ENCODE measurements around the gene POU2F2.

The POU2F2 gene

DNA sequence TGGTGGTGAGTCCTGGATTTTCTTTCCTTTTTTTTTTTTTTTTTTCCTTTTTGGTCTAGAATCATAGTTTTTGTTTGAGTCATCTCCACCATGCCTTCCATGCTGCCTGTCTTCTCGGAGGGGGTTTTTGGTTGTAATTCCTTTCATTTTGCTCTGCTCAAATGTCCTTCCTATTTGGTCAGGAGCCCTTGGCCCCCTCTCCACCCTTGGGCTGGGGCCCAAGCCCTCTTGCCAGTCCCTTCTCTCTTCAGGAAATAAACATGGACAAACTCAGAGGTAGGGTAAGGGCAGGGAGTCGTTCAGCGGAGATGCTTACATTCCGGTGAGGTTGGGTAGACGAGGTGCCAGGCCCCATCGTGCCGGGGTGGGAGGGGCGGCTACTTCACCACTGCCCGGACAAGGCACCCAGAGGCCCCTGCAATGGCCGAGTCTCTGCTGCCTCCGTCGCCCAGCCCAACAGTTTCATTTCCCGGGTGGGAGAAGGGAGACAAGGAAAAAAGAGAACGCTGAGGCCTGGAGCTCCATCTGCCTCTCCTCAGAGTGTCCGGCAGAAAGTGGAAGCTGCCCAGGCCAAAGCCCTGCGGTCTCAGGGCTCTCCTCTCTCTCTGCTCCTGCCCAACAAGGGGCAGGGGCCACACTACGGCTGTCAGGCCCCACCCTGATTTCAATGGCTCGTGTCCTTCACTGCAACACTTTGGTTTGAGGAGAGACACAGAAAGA, 43.6 kb downstream of the POU2F2 start:
- Histone ChIP-seq H3K4me3 (ENCODE audit: low read depth in 1 of 2, low read length in 1 of 2) (no peak overlapping the region), H3K9me3 (no peaks in the 10 kb centered on the region), H3K4me1 (ENCODE audit: control insufficient read depth in 1 of 2, insufficient read depth in 1 of 2, low read depth in 1 of 2, low read length in 1 of 2) (no peaks in the 10 kb centered on the region), H3K36me3 (no peaks in the 10 kb centered on the region), H3K27me3 (no peaks in the 10 kb centered on the region), H3K27ac (no peak overlapping the region)
- TF ChIP-seq, protein P1, sequence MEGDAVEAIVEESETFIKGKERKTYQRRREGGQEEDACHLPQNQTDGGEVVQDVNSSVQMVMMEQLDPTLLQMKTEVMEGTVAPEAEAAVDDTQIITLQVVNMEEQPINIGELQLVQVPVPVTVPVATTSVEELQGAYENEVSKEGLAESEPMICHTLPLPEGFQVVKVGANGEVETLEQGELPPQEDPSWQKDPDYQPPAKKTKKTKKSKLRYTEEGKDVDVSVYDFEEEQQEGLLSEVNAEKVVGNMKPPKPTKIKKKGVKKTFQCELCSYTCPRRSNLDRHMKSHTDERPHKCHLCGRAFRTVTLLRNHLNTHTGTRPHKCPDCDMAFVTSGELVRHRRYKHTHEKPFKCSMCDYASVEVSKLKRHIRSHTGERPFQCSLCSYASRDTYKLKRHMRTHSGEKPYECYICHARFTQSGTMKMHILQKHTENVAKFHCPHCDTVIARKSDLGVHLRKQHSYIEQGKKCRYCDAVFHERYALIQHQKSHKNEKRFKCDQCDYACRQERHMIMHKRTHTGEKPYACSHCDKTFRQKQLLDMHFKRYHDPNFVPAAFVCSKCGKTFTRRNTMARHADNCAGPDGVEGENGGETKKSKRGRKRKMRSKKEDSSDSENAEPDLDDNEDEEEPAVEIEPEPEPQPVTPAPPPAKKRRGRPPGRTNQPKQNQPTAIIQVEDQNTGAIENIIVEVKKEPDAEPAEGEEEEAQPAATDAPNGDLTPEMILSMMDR (IDR thresholded peaks at IDR 0.05) = no peak

DNA sequence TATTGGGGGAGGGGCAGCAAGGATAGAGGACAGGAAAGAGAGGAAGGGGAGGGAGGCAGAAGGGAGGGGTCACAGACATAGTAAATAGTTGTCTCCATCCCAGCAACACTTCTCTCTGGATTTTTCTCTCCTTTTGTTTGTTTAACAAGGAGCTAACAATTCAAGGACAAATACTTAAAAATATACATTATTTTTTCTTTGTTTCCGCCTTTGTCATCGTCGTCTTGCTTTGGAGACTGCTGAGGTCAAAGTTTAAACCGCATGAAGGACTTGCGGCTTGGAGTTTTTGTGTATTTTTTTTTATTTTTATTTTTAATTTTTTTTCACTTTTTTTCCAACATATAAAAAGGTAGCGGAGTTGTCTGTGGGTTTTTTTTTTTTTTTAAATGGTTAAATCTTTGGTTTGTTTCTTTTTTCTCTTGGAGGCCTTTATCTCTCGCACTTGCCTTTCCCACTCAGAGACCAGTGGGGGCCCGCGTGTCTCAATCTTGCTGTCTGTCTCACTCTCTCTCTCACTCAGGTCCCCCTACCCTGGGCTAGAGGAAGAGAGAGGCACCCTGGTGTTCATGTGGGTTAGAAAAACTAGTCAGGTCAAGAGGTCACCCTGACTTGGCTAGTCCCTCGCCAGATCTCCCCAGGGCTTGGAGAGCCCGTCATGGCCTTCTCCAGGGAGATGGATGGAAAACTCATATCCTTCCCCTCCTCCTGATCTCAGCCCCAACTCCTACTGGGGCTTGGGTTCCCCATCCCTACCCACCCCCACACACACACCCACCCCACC, 45.3 kb downstream of the POU2F2 start:
- Histone ChIP-seq H3K4me3 (ENCODE audit: low read depth in 1 of 2, low read length in 1 of 2) (no peak overlapping the region), H3K9me3 (no peaks in the 10 kb centered on the region), H3K27me3 (no peaks in the 10 kb centered on the region), H3K4me1 (ENCODE audit: control insufficient read depth in 1 of 2, insufficient read depth in 1 of 2, low read depth in 1 of 2, low read length in 1 of 2) (no peaks in the 10 kb centered on the region), H3K27ac (no peak overlapping the region), H3K36me3 (peaks cover 3% of the 10 kb centered on the region)
- TF ChIP-seq, protein P1 (IDR thresholded peaks at IDR 0.05) = no peak

DNA sequence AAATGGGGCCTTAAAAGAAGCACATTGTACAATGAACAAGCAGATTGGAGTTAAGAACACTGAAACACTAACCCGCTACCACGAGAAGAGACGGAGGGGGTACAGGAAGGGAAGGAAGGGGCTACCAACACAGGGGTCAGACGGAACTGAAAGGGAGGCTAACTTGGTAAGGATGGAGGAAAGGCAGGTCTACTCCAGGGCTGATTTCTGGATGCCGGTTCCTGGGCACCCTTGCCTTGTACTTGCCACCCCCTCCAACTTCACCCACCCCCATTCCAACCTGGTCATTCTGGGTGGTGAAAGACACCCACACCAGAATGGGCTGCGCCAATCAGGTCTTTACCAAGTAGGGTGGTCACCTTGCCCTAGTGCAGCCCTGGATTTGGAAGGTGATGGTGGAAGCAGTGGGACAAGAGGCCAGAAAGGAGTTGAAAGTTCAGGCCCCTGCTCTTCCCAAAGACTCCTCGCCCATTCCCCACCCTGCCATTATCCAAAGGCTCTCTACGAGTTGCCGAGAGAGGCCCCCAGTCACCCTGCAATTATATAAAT, 46.0 kb downstream of the POU2F2 start:
- H3K36me3 ChIP-seq = peaks cover 10% of the 10 kb centered on the region
- TF ChIP-seq, protein P1 (IDR thresholded peaks at IDR 0.05) = no peak

DNA sequence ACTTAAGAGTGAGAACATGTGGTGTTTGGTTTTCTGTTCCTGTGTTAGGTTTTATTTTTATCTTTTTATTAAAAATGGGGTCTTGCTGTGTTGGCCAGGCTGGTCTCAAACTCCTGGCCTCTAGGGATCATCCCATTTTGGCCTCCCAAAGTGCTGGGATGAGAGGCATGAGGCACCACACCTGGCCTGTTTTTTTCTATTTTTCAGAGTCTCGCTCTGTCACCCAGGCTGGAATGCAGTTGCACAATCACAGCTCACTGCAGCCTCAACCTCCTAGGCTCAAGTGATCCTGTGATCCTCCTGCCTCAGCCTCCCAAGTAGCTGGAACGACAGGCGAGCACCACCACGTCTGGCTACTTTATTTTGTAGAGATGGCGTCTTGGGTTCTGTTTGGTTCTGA, 48.7 kb downstream of the POU2F2 start:
- no peaks in the 10 kb centered on the region for H3K27me3 ChIP-seq
- TF ChIP-seq, protein P1 (IDR thresholded peaks at IDR 0.05) = no peak
- no peaks in the 10 kb centered on the region for H3K4me1 ChIP-seq (ENCODE audit: control insufficient read depth in 1 of 2, insufficient read depth in 1 of 2, low read depth in 1 of 2, low read length in 1 of 2)
- no peak overlapping the region for H3K4me3 ChIP-seq (ENCODE audit: low read depth in 1 of 2, low read length in 1 of 2)
- H3K27ac ChIP-seq = no peak overlapping the region
- no peaks in the 10 kb centered on the region for H3K9me3 ChIP-seq
- peaks cover 37% of the 10 kb centered on the region for H3K36me3 ChIP-seq

More for the DNA sequence above, 46.0 kb downstream of the POU2F2 start:
- Histone ChIP-seq H3K27me3 (no peaks in the 10 kb centered on the region), H3K27ac (no peak overlapping the region), H3K4me1 (ENCODE audit: control insufficient read depth in 1 of 2, insufficient read depth in 1 of 2, low read depth in 1 of 2, low read length in 1 of 2) (no peaks in the 10 kb centered on the region), H3K9me3 (no peaks in the 10 kb centered on the region), H3K4me3 (ENCODE audit: low read depth in 1 of 2, low read length in 1 of 2) (no peak overlapping the region)

DNA sequence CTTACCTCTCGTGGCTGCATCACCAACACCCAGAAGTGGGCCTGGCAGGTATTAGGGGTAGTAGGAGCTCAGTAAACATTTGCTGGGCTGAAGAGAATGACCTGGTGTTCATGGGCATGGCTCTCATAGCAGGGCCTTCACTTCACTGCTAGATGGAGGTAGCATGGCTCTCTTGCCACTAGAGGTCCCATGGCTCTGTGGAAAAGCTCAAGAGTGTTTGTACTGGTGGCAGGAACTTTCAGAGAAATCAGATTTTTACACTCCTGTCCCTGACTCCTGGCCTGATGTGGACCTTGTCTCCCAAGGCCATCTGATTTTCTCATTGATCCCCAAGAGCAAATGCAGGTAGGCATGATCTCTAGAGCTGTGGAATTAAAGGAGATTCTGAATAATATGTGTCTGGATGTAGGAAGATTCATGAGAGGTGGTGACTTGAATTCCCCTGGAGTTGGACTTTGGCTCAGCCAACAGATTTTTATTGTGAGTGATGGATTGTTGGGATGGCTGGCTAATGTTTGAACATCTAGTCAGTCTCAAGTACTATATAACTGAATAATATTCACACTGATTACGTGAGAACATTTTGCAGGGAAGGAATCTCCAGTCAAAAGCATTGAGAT, 50.6 kb downstream of the POU2F2 start:
- H3K27me3 ChIP-seq = no peaks in the 10 kb centered on the region
- H3K4me1 ChIP-seq (ENCODE audit: control insufficient read depth in 1 of 2, insufficient read depth in 1 of 2, low read depth in 1 of 2, low read length in 1 of 2) = peaks cover 9% of the 10 kb centered on the region in 2 experiments
- H3K36me3 ChIP-seq = peaks cover 40% of the 10 kb centered on the region
- no peaks in the 10 kb centered on the region for H3K9me3 ChIP-seq
- no peak overlapping the region for H3K4me3 ChIP-seq (ENCODE audit: low read depth in 1 of 2, low read length in 1 of 2)
- TF ChIP-seq, protein P1 (IDR thresholded peaks at IDR 0.05) = no peak
- no peak overlapping the region for H3K27ac ChIP-seq

Data from neutrophil (primary cell).